H1 (cell line): Measurements from ENCODE around the gene SERPINA10. TPM values are rescaled to one million over a fixed set of nuclear protein-coding genes. Genes with fewer than 3 reads are reported as not detected.

Experiments used
- BRCA1 ChIP-seq: IDR thresholded peaks from 2 replicates; pipeline ENCODE4 v1.6.1; 2012; ENCODE audit warnings: low read depth, low read length, improper control_type of control experiment
- CTBP2 ChIP-seq: IDR thresholded peaks from 2 replicates; pipeline ENCODE4 v1.7.0; 2011; ENCODE audit warnings: borderline replicate concordance, mild to moderate bottlenecking, moderate library complexity, mixed read lengths, low read length; ENCODE audit not compliant: insufficient read depth, insufficient read length
- polyA plus RNA-seq, 7 experiments: library from polyadenylated mRNA; depleted of rRNA in 3 of 7; stranded (reverse) in 5 of 7; unstranded in 2 of 7; fragments of >200 nt in 5 of 7; fragments of 200-250 nt in 2 of 7; gene quantifications; 1 replicate in 5 of 7; 2 replicates in 1 of 7; 4 replicates in 1 of 7; pipeline versions ENCODE4 v1.2.1 to v1.2.3, GENCODE V29; 2011 to 2013; ENCODE audit warnings: missing spikeins in 2 of 7, mixed read lengths in 2 of 7
- total RNA-seq: library from RNA; stranded (reverse); fragmentation: NEBNext Ultra II Directional; extraction: Animal tissue kit (Norgen Biotek cat#: 25700); gene quantifications from 2 replicates; pipeline ENCODE4 v1.2.1, GENCODE V29; 2021

SERPINA10 gene
- total and polyA plus RNA-seq, 2 of the 8 experiments (the other 6 are each of a cell fraction or from before 2014, with no cell fraction given), result not detected

- TF ChIP-seq CTBP2 (no peak), BRCA1 (no peak)
Observed at GRCh38 chr14:94305620-94306019, 12.6 kb upstream of the SERPINA10 start (continued).
